ENCODE results near the gene TLK2.

DNA sequence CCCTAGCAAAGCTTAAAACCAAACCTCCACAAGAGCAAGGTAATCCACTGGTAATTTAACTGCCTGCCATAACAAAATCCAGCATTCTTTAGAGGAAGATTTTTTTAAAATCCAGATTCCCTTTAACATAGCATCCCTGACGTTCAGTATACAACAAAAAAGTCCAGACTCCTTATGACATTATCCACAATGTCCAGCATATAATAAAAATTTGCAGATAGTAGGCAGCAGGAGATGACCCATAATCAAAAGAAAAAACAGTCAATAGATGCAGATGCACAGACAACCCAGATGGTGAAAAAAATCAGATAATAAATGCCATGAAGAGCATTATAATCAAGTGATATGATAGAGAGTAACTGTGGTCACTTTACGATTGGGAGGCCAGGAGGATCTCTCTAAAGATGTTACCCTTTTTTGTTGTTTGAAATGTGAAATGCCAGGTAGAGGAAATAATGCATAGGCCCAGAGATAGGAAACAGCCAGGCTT, 182.0 kb downstream of the TLK2 start:
- TF ChIP-seq GATA3 (IDR thresholded peaks at IDR 0.05; ENCODE audit: low read depth, low read length) (no peak), GATA2 (IDR thresholded peaks at IDR 0.05; ENCODE audit: low read depth, low read length) (no peak)

Measured in SH-SY5Y (cell line).